22Rv1 (cell line): ENCODE results near the gene TMEM117.

ENCODE experiments used
- ZFX ChIP-seq: fragments of 450-650 bp; IDR thresholded peaks from 2 replicates; pipeline ENCODE4 v1.6.1; 2017; ENCODE audit warnings: antibody characterized with exemption, borderline replicate concordance
- TF ChIP-seq, protein P1 (sequence below): fragments of 450-650 bp; IDR thresholded peaks from 2 replicates; pipeline ENCODE4 v1.5.1; 2017; ENCODE audit warnings: mild to moderate bottlenecking

DNA sequence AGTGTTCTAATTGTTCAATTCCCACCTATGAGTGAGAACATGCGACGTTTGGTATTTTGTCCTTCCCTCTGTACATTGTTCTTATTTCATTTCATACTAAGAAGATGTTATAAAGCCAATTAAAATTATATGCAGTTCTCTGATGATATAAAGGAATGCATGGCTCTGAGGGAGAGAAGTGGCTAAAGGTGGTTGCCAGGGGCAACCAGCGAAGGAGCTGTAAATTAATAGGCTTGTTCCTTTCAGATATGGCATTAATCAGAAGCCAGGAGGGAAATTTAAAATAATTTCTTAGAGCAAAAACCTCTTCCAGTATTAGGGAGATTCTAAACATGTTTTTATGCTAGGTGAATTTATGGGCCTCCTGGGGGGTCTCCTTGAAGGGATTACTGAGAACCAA lies 227.8 kb downstream of the TMEM117 start:
- TF ChIP-seq, protein P1, sequence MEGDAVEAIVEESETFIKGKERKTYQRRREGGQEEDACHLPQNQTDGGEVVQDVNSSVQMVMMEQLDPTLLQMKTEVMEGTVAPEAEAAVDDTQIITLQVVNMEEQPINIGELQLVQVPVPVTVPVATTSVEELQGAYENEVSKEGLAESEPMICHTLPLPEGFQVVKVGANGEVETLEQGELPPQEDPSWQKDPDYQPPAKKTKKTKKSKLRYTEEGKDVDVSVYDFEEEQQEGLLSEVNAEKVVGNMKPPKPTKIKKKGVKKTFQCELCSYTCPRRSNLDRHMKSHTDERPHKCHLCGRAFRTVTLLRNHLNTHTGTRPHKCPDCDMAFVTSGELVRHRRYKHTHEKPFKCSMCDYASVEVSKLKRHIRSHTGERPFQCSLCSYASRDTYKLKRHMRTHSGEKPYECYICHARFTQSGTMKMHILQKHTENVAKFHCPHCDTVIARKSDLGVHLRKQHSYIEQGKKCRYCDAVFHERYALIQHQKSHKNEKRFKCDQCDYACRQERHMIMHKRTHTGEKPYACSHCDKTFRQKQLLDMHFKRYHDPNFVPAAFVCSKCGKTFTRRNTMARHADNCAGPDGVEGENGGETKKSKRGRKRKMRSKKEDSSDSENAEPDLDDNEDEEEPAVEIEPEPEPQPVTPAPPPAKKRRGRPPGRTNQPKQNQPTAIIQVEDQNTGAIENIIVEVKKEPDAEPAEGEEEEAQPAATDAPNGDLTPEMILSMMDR, result no peak
- TF ChIP-seq ZFX, result no peak
